HG03108 (cell line): ENCODE data around the gene MGA.

Source experiments
- ATAC-seq: cut with Tn5 transposase; IDR thresholded peaks from one replicate; pipeline ENCODE4 v1.9.1; 2021; ENCODE audit warnings: moderate library complexity; ENCODE audit not compliant: unreplicated experiment

MGA gene

GRCh38 chr15:41656188-41656587 is 4.0 kb upstream of the MGA start:
- no peak for ATAC-seq

GRCh38 chr15:41658689-41659088 is 1.5 kb upstream of the MGA start:
- no peak for ATAC-seq

GRCh38 chr15:41659190-41659589 is 1.0 kb upstream of the MGA start:
- no peak for ATAC-seq

GRCh38 chr15:41659855-41660234 is 360 bp upstream of the MGA start:
- ATAC-seq: no peak

- peak; percentile 1 for ATAC-seq
Observed at GRCh38 chr15:41661078-41661517, 893 bp downstream of the MGA start.

GRCh38 chr15:41661518-41662225 is 1.5 kb downstream of the MGA start:
- peak; percentile 33 for ATAC-seq

GRCh38 chr15:41666353-41666920 is 6.2 kb downstream of the MGA start:
- no peak for ATAC-seq

- ATAC-seq: no peak
Observed at GRCh38 chr15:41669701-41670100, 9.5 kb downstream of the MGA start.

GRCh38 chr15:41671656-41672648 is 11.7 kb downstream of the MGA start:
- no peak for ATAC-seq

- ATAC-seq: no peak
Observed at GRCh38 chr15:41675337-41675736, 15.1 kb downstream of the MGA start.

GRCh38 chr15:41678742-41679141 is 18.5 kb downstream of the MGA start:
- no peak for ATAC-seq

- ATAC-seq: no peak
Observed at GRCh38 chr15:41683955-41684354, 23.8 kb downstream of the MGA start.

- ATAC-seq: no peak
Observed at GRCh38 chr15:41688671-41689070, 28.5 kb downstream of the MGA start.

- no peak for ATAC-seq
Observed at GRCh38 chr15:41689083-41689482, 28.9 kb downstream of the MGA start.

GRCh38 chr15:41689834-41690233 is 29.6 kb downstream of the MGA start:
- ATAC-seq: no peak

GRCh38 chr15:41690636-41691035 is 30.4 kb downstream of the MGA start:
- no peak for ATAC-seq

- no peak for ATAC-seq
Observed at GRCh38 chr15:41691471-41691870, 31.3 kb downstream of the MGA start.

- no peak for ATAC-seq
Observed at GRCh38 chr15:41692049-41692448, 31.8 kb downstream of the MGA start.

GRCh38 chr15:41693757-41694156 is 33.6 kb downstream of the MGA start:
- no peak for ATAC-seq

GRCh38 chr15:41695750-41696436 is 35.7 kb downstream of the MGA start:
- ATAC-seq: peak; percentile 93

GRCh38 chr15:41698779-41699178 is 38.6 kb downstream of the MGA start:
- ATAC-seq: no peak
